GM12864 (cell line): Measurements from ENCODE around the gene SPTBN5.

ENCODE experiments used
- DNase-seq: peaks from one replicate; pipeline ENCODE4 v3.0.0-alpha.2; 2011; ENCODE audit warnings: low read depth
- H3K4me3 ChIP-seq: 2 replicates; pipeline ENCODE4 v1.5.1; 2011; ENCODE audit warnings: mild to moderate bottlenecking, low read depth, low read length, control low read depth
- CTCF ChIP-seq: IDR thresholded peaks from 2 replicates; pipeline ENCODE4 v1.5.1; 2011; ENCODE audit warnings: low read depth, mild to moderate bottlenecking, moderate library complexity, low read length, control low read depth, inconsistent platforms; ENCODE audit errors: missing control alignments

SPTBN5 gene

GRCh38 chr15:41905036-41905793 is 11.4 kb upstream of the SPTBN5 start:
- TF ChIP-seq CTCF, result no peak
- DNase-seq, result no peak
- H3K4me3 ChIP-seq, result no peak overlapping the region

- TF ChIP-seq CTCF, result peak; percentile 91
- peak; percentile 16 for DNase-seq
- H3K4me3 ChIP-seq, result no peak overlapping the region
Measured at GRCh38 chr15:41904541-41905005, 10.7 kb upstream of the SPTBN5 start.

GRCh38 chr15:41903782-41904181 is 9.9 kb upstream of the SPTBN5 start:
- DNase-seq, result no peak
- no peak overlapping the region for H3K4me3 ChIP-seq
- TF ChIP-seq CTCF, result no peak

- DNase-seq, result no peak
- no peak for TF ChIP-seq CTCF
- H3K4me3 ChIP-seq, result no peak overlapping the region
Measured at GRCh38 chr15:41901431-41901830, 7.6 kb upstream of the SPTBN5 start.

- H3K4me3 ChIP-seq, result no peak overlapping the region
- TF ChIP-seq CTCF, result no peak
- no peak for DNase-seq
Measured at GRCh38 chr15:41900526-41901380, 6.9 kb upstream of the SPTBN5 start.

- no peak for TF ChIP-seq CTCF
- DNase-seq, result no peak
- no peak overlapping the region for H3K4me3 ChIP-seq
Measured at GRCh38 chr15:41899854-41900442, 6.1 kb upstream of the SPTBN5 start.
